PC-3 (cell line): ENCODE measurements around the gene STK24. TPM values are rescaled to one million over a fixed set of nuclear protein-coding genes. Genes with fewer than 3 reads are reported as not detected.

ENCODE experiments used
- ATAC-seq: fragments of 200-7000 bp; cut with Tn5 transposase; 2 replicates; pipeline ENCODE4 v1.9.1; 2020; ENCODE audit warnings: mild to moderate bottlenecking, moderate library complexity
- BruUV-seq: library from RNA; stranded (reverse); fragments of 400-500 nt; replicated peaks from 2 replicates; lab custom pipeline; 2021; lab: Mats Ljungman, UMichigan
- CTCF ChIA-PET: fragments of 300-600 bp; sonication (Branson Sonifier 250); formaldehyde crosslinking; loops from one replicate; lab custom pipeline; 2022; ENCODE audit warnings: antibody characterized with exemption; lab: Charles Lee
- POLR2A ChIA-PET: fragments of 300-600 bp; sonication (Branson Sonifier 250); formaldehyde crosslinking; loops from one replicate; lab custom pipeline; 2022; ENCODE audit warnings: antibody characterized with exemption; ENCODE audit not compliant: unreplicated experiment; lab: Charles Lee
- DNase-seq: peaks from one replicate; pipeline ENCODE4 v3.0.0-alpha.2; 2015
- H2AFZ ChIP-seq: fragments of 300-600 bp; sonication (generic); 2 replicates; pipeline ENCODE4 v1.6.0; 2016; ENCODE audit warnings: antibody characterized with exemption, low read length
- H3F3A ChIP-seq: fragments of 300-600 bp; sonication (generic); one replicate; pipeline ENCODE4 v1.6.0; 2017; ENCODE audit warnings: antibody characterized with exemption, low read length, control low read depth, mild to moderate bottlenecking; ENCODE audit not compliant: unreplicated experiment
- H3K27ac ChIP-seq: fragments of 300-600 bp; sonication (generic); 2 replicates; pipeline ENCODE4 v1.5.1; 2016; ENCODE audit warnings: mild to moderate bottlenecking, low read length
- H3K27me3 ChIP-seq: fragments of 300-600 bp; sonication (generic); 2 replicates; pipeline ENCODE4 v1.6.1; 2016; ENCODE audit warnings: low read length, mixed read lengths
- H3K36me3 ChIP-seq: fragments of 300-600 bp; sonication (generic); 2 replicates; pipeline ENCODE4 v1.6.1; 2016; ENCODE audit warnings: low read depth, mixed run types, low read length, mixed read lengths
- H3K4me1 ChIP-seq: fragments of 300-600 bp; sonication (generic); 2 replicates; pipeline ENCODE4 v1.5.1; 2016; ENCODE audit warnings: low read length; ENCODE audit not compliant: insufficient read depth
- H3K4me2 ChIP-seq: fragments of 300-600 bp; sonication (generic); 2 replicates; pipeline ENCODE4 v1.6.0; 2016; ENCODE audit warnings: low read length
- H3K4me3 ChIP-seq: fragments of 300-600 bp; sonication (generic); 2 replicates; pipeline ENCODE4 v1.5.1; 2016; ENCODE audit warnings: mild to moderate bottlenecking, low read length, mixed read lengths
- H3K79me2 ChIP-seq: fragments of 300-600 bp; sonication (generic); 2 replicates; pipeline ENCODE4 v1.6.1; 2017; ENCODE audit warnings: low read length, mixed read lengths
- H3K9ac ChIP-seq: fragments of 300-600 bp; sonication (generic); 2 replicates; pipeline ENCODE4 v1.6.0; 2016; ENCODE audit warnings: mild to moderate bottlenecking, low read length
- H3K9me2 ChIP-seq: fragments of 300-600 bp; sonication (generic); replicated peaks from 2 replicates; pipeline ENCODE4 v1.6.1; 2016; ENCODE audit warnings: mixed run types, low read length, mixed read lengths
- H3K9me3 ChIP-seq: fragments of 300-600 bp; sonication (generic); 2 replicates; pipeline ENCODE4 v1.6.1; 2016; ENCODE audit warnings: low read length, mixed read lengths
- H4K20me1 ChIP-seq: fragments of 300-600 bp; sonication (generic); 2 replicates; pipeline ENCODE4 v1.6.1; 2016; ENCODE audit warnings: low read length, mixed read lengths
- EZH2 ChIP-seq: fragments of 300-600 bp; sonication (generic); IDR thresholded peaks from one replicate; pipeline ENCODE4 v1.6.1; 2017; ENCODE audit warnings: antibody characterized with exemption, mild to moderate bottlenecking, low read length; ENCODE audit not compliant: unreplicated experiment
- EZH2phosphoT487 ChIP-seq: fragments of 300-600 bp; sonication (generic); IDR thresholded peaks from 2 replicates; pipeline ENCODE4 v1.6.1; 2018; ENCODE audit warnings: mild to moderate bottlenecking, antibody characterized with exemption, low read length, borderline replicate concordance
- intact Hi-C: fragments of 100-400 bp; cut with micrococcal nuclease; formaldehyde crosslinking; loops from 2 replicates; pipeline ENCODE4 v1.9.0; 2023
- total RNA-seq: library from RNA; depleted of rRNA; stranded (reverse); fragments of >200 nt; gene quantifications from 2 replicates; pipeline ENCODE4 v1.2.3, GENCODE V29; 2014
- TF ChIP-seq, protein P1 (sequence below): fragments of 300-600 bp; sonication (generic); conservative IDR thresholded peaks from 2 replicates; pipeline ENCODE4 v1.5.1; 2017; ENCODE audit warnings: antibody characterized with exemption, low read depth, mild to moderate bottlenecking, low read length

Gene STK24
- total RNA-seq, 1 experiment from 2014 or later = 52.4 TPM

DNA sequence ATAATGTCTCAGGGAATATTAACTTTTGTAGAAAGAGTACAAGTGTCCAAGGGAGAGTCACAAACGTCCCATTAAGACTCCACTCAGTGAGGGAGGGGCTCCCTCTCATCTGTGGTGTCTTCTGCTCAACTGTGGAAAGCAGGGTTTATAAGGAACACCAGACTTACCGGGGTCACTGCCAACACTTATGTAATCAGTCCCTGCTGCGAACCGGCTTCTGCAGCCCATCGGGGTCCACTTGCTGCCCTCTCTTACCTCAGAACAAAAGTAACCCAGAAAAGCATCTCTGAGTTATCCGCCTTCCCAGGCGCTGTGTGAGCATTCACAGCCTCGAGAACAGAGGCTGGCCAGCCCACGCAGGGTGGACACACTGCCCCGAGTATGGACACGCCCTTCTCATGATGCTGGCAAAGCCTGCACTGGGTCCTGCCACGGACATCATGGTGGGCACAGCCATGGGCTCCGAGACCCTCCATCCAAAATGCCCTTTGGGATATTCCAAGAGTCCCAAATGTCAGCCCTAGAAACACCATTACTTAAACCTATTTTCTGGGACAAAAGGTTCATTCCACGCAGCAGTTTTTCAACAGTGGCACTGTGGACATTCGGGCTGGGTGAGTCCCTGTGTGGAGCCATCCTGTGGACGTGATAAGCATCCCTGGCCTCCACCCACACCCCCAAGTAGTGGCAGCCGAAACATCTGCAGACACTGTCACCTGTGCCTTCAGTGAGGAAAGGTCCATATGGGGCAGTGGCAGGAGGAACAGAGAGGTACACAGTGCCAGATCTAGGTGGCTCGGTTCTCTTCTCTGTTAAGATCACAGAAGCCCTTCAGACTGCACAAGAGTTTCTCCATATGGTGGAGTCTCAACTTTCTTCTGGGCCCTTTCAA lies 63.9 kb downstream of the STK24 start:
- no peak overlapping the region for H2AFZ ChIP-seq
- no peaks in the 10 kb centered on the region for H3K27me3 ChIP-seq
- no peaks in the 10 kb centered on the region for H4K20me1 ChIP-seq
- DNase-seq (no peak), ATAC-seq (no peak)
- intact Hi-C loops = no loop called here
- no peak overlapping the region for H3K27ac ChIP-seq
- H3K79me2 ChIP-seq = peaks cover 97% of the 10 kb centered on the region
- H3K9ac ChIP-seq = no peak overlapping the region
- H3F3A ChIP-seq = peaks cover 5% of the 10 kb centered on the region
- ChIA-PET POLR2A (no interaction called here), CTCF (no interaction called here)
- H3K36me3 ChIP-seq = peaks cover 9% of the 10 kb centered on the region
- no peaks in the 10 kb centered on the region for H3K9me3 ChIP-seq
- no TSS peak for BruUV-seq
- no peak overlapping the region for H3K4me3 ChIP-seq
- no peak overlapping the region for H3K4me2 ChIP-seq
- TF ChIP-seq EZH2 = no peak
- TF ChIP-seq, protein P1, sequence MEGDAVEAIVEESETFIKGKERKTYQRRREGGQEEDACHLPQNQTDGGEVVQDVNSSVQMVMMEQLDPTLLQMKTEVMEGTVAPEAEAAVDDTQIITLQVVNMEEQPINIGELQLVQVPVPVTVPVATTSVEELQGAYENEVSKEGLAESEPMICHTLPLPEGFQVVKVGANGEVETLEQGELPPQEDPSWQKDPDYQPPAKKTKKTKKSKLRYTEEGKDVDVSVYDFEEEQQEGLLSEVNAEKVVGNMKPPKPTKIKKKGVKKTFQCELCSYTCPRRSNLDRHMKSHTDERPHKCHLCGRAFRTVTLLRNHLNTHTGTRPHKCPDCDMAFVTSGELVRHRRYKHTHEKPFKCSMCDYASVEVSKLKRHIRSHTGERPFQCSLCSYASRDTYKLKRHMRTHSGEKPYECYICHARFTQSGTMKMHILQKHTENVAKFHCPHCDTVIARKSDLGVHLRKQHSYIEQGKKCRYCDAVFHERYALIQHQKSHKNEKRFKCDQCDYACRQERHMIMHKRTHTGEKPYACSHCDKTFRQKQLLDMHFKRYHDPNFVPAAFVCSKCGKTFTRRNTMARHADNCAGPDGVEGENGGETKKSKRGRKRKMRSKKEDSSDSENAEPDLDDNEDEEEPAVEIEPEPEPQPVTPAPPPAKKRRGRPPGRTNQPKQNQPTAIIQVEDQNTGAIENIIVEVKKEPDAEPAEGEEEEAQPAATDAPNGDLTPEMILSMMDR = no peak
- TF ChIP-seq EZH2phosphoT487 = no peak
- no peaks in the 10 kb centered on the region for H3K9me2 ChIP-seq
- peaks cover 38% of the 10 kb centered on the region for H3K4me1 ChIP-seq

DNA sequence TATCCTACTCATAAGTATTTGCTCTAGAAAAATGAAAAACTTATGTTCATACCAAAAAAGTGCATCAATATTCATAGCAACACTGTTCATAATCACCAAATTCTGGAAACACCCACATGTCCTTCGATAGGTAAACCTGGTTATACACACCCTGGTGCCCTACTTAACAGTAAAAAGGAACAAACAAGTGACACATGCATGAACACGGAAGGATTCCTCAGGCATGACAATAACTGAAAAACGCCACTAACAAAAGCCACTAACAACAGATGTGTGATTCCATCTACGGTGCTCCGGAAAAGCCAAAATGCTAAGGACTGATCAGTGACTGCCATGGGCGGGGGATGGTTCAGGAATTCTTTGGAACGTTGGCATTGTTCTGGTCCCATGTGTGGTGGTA lies 65.5 kb downstream of the STK24 start:
- H3K27ac ChIP-seq = peak overlapping the region; percentile 91
- no peak overlapping the region for H3K4me3 ChIP-seq
- ATAC-seq (peak; percentile 44), DNase-seq (peak; percentile 44)
- peaks cover 98% of the 10 kb centered on the region for H3K79me2 ChIP-seq
- no peak overlapping the region for H2AFZ ChIP-seq
- no peaks in the 10 kb centered on the region for H4K20me1 ChIP-seq
- H3F3A ChIP-seq = peaks cover 5% of the 10 kb centered on the region
- H3K9ac ChIP-seq = no peak overlapping the region
- no peaks in the 10 kb centered on the region for H3K9me3 ChIP-seq
- no peaks in the 10 kb centered on the region for H3K27me3 ChIP-seq
- no TSS peak for BruUV-seq
- POLR2A ChIA-PET = no interaction called here
- intact Hi-C loops = no loop called here
- H3K9me2 ChIP-seq = no peaks in the 10 kb centered on the region
- H3K36me3 ChIP-seq = peaks cover 4% of the 10 kb centered on the region; the same call in 1 of the 2 replicates
- no peak for TF ChIP-seq EZH2
- no peak for TF ChIP-seq EZH2phosphoT487
- TF ChIP-seq, protein P1 = no peak
- CTCF ChIA-PET = no interaction called here
- peaks cover 48% of the 10 kb centered on the region for H3K4me1 ChIP-seq
- 0 out of 2 replicates have a peak overlapping the region, but pooled peaks have one; percentile 16 for H3K4me2 ChIP-seq

DNA sequence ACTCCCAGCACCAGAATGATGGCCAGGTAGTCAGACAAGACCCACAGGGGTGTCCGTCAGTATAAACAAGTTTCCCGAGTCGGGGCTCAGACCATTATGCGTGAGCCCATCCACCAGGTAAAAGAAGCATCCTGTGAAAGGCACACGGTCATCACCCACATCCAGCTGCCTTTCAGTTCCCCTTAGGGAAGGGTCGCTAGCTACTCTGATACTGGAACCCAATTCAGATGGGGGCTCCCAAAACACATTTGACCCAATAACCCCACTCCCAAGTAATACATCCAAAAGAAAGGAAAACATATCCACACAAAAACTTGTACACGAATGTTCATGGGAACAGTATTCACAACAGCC lies 66.8 kb downstream of the STK24 start:
- Histone ChIP-seq H3K27ac (peak overlapping the region; percentile 91), H3K36me3 (peaks cover 4% of the 10 kb centered on the region; the same call in 1 of the 2 replicates), H4K20me1 (no peaks in the 10 kb centered on the region), H3F3A (peaks cover 5% of the 10 kb centered on the region), H3K79me2 (peaks cover 98% of the 10 kb centered on the region), H3K27me3 (no peaks in the 10 kb centered on the region), H3K9me3 (no peaks in the 10 kb centered on the region), H2AFZ (no peak overlapping the region), H3K4me2 (peak overlapping the region; percentile 76), H3K9me2 (no peaks in the 10 kb centered on the region), H3K4me1 (peaks cover 48% of the 10 kb centered on the region), H3K4me3 (no peak overlapping the region), H3K9ac (peak overlapping the region; percentile 58)
- DNase-seq (no peak), ATAC-seq (no peak)
- no peak for TF ChIP-seq EZH2phosphoT487
- ChIA-PET CTCF (no interaction called here), POLR2A (no interaction called here)
- intact Hi-C loops = no loop called here
- BruUV-seq = no TSS peak
